Neural progenitor cell (in vitro differentiated cells): ENCODE measurements around the gene TMEM248.
"Not testable (repeated sequence)": the region's sequence is repeated elsewhere in the genome, so short reads cannot be mapped to it uniquely, and the experiment has no call there.

Source experiments
- CTCF ChIP-seq: fragments of 200-600 bp; sonication (generic); IDR thresholded peaks from 2 replicates; pipeline ENCODE4 v1.5.1; 2017; ENCODE audit warnings: antibody characterized with exemption, mild to moderate bottlenecking
- EZH2 ChIP-seq: fragments of 200-600 bp; sonication (generic); IDR thresholded peaks from 2 replicates; pipeline ENCODE4 v1.6.1; 2017; ENCODE audit warnings: antibody characterized with exemption, mild to moderate bottlenecking, moderate library complexity
- EZH2phosphoT487 ChIP-seq: fragments of 200-600 bp; sonication (generic); IDR thresholded peaks from 2 replicates; pipeline ENCODE4 v1.6.1; 2017; ENCODE audit warnings: antibody characterized with exemption

- TF ChIP-seq CTCF, EZH2phosphoT487, EZH2: not testable (repeated sequence)
Measured at GRCh38 chr7:66908598-66908997, 12.4 kb upstream of the TMEM248 start.
